ENCODE results near the gene MCHR1. TPM values are rescaled to one million over a fixed set of nuclear protein-coding genes. Genes with fewer than 3 reads are reported as not detected.

Gene MCHR1
- total and polyA plus RNA-seq, 2 experiments from 2014 or later, result 0.91 to 2.4 TPM

GRCh38 chr22:40671796-40672360, 7.4 kb upstream of the MCHR1 start (continued):
- no peak for TF ChIP-seq ZNF462 (CRISPR knock-in tag; IDR thresholded peaks at IDR 0.05)
- no peak for TF ChIP-seq ETS1 (IDR thresholded peaks at IDR 0.05)
- no peak for TF ChIP-seq JUNB (IDR thresholded peaks at IDR 0.05; ENCODE audit: unreplicated experiment)
- no peak for TF ChIP-seq STAT1 (IDR thresholded peaks at IDR 0.05; ENCODE audit: unreplicated experiment)
- no peak for TF ChIP-seq EZH2 (IDR thresholded peaks at IDR 0.05; ENCODE audit: low read depth, unreplicated experiment)

- H2AFZ ChIP-seq, result no peak overlapping the region
- no peaks in the 10 kb centered on the region for H3K4me1 ChIP-seq (ENCODE audit: insufficient read depth)
- no peaks in the 10 kb centered on the region for H3K27me3 ChIP-seq (ENCODE audit: insufficient read depth)
- Mint-ChIP-seq H3K9me3 (no peaks in the 10 kb centered on the region), H3K4me1 (peaks cover 4% of the 10 kb centered on the region; the same call in 1 of the 3 replicates), H3K27me3 (ENCODE audit: insufficient read depth, low read depth, poor library complexity) (peaks cover 6% of the 10 kb centered on the region), H3K36me3 (ENCODE audit: low read depth) (peaks cover 3% of the 10 kb centered on the region; the same call in 2 of the 3 replicates), H3K4me3 (no peak overlapping the region), H3K27ac (no peak overlapping the region)
- peaks cover under 1% of the 10 kb centered on the region; the same call in 1 of the 2 replicates for H3F3A ChIP-seq (replicated peaks; ENCODE audit: low read depth)
- H3K9me2 ChIP-seq (ENCODE audit: insufficient read depth), result peaks cover 5% of the 10 kb centered on the region; the same call in 1 of the 2 replicates
- ATAC-seq (no peak), DNase-seq (ENCODE audit: low spot score) (no peak)
- H3K27ac ChIP-seq (ENCODE audit: low read depth), result no peak overlapping the region
- no peaks in the 10 kb centered on the region for H4K20me1 ChIP-seq (replicated peaks; ENCODE audit: insufficient read depth)
- H3K79me2 ChIP-seq (replicated peaks; ENCODE audit: insufficient read depth), result no peaks in the 10 kb centered on the region
- H3K36me3 ChIP-seq (ENCODE audit: insufficient read depth), result no peaks in the 10 kb centered on the region
- no peak overlapping the region for H3K4me2 ChIP-seq
- no peak overlapping the region for H3K4me3 ChIP-seq
- TF ChIP-seq JUNB (IDR thresholded peaks at IDR 0.05; ENCODE audit: unreplicated experiment) (no peak), ZNF331 (CRISPR knock-in tag; IDR thresholded peaks at IDR 0.05; ENCODE audit: low read depth) (no peak), CTCF (conservative IDR thresholded peaks at IDR 0.05; ENCODE audit: low read depth in 2 of 2) (no peak), STAT1 (IDR thresholded peaks at IDR 0.05; ENCODE audit: unreplicated experiment) (no peak), EZH2phosphoT487 (IDR thresholded peaks at IDR 0.05; ENCODE audit: unreplicated experiment) (no peak), ETS1 (IDR thresholded peaks at IDR 0.05) (no peak), EZH2 (IDR thresholded peaks at IDR 0.05; ENCODE audit: low read depth, unreplicated experiment) (no peak), NANOG (IDR thresholded peaks at IDR 0.05; ENCODE audit: borderline replicate concordance) (no peak)
Measured at GRCh38 chr22:40673017-40673416, 6.3 kb upstream of the MCHR1 start.

All from GM23338 (cell line).